Fibroblast of lung (primary cell): ENCODE measurements around the gene KIF26A. TPM values are rescaled to one million over a fixed set of nuclear protein-coding genes. Genes with fewer than 3 reads are reported as not detected.
A peak's percentile ranks its signal among the peaks of the same experiment; 100 is the strongest.

ENCODE experiments used
- DNase-seq, 2 donors: peaks; one replicate each; pipeline versions ENCODE4 v3.0.0 to v3.0.0-alpha.2; 2010; ENCODE audit warnings: low read depth in 2 of 2
- H2AFZ ChIP-seq: 2 replicates; pipeline ENCODE4 v1.5.1; 2012; ENCODE audit warnings: low read length, control low read depth, inconsistent platforms
- H3K27ac ChIP-seq: 2 replicates; pipeline ENCODE4 v1.5.1; 2011; ENCODE audit warnings: low read length, control low read depth; ENCODE audit not compliant: insufficient read depth
- H3K27me3 ChIP-seq: 2 replicates; pipeline ENCODE4 v1.5.1; 2011; ENCODE audit warnings: mild to moderate bottlenecking, low read length; ENCODE audit not compliant: control insufficient read depth, insufficient read depth
- H3K36me3 ChIP-seq: 2 replicates; pipeline ENCODE4 v1.5.1; 2011; ENCODE audit warnings: low read length; ENCODE audit not compliant: control insufficient read depth, insufficient read depth
- H3K4me1 ChIP-seq: 2 replicates; pipeline ENCODE4 v1.5.1; 2011; ENCODE audit warnings: low read length; ENCODE audit not compliant: control insufficient read depth, insufficient read depth; ENCODE audit errors: extremely low read depth
- H3K4me2 ChIP-seq: 2 replicates; pipeline ENCODE4 v1.5.1; 2011; ENCODE audit warnings: low read length, control low read depth; ENCODE audit not compliant: insufficient read depth; ENCODE audit errors: extremely low read depth
- H3K4me3 ChIP-seq, 4 experiments: fragments of 200-600 bp in 1 of 4; sonication (generic) in 1 of 4; replicated peaks in 1 of 4; 2 replicates each; pipeline ENCODE4 v1.5.1; 2011 to 2016; ENCODE audit warnings: low read length in 4 of 4, low read depth in 3 of 4, mild to moderate bottlenecking in 3 of 4, control low read depth in 2 of 4, inconsistent platforms in 1 of 4, mixed read lengths in 1 of 4; ENCODE audit not compliant: insufficient read depth in 1 of 4; ENCODE audit errors: control extremely low read depth in 1 of 4
- H3K79me2 ChIP-seq: 2 replicates; pipeline ENCODE4 v1.5.1; 2012; ENCODE audit warnings: mild to moderate bottlenecking, low read length, inconsistent platforms; ENCODE audit not compliant: control insufficient read depth, insufficient read depth
- H3K9ac ChIP-seq: 2 replicates; pipeline ENCODE4 v1.5.1; 2011; ENCODE audit warnings: mild to moderate bottlenecking, low read length, control low read depth; ENCODE audit not compliant: insufficient read depth
- H3K9me3 ChIP-seq: 2 replicates; pipeline ENCODE4 v1.5.1; 2012; ENCODE audit warnings: low read depth, low read length; ENCODE audit not compliant: control insufficient read depth, insufficient read depth
- H4K20me1 ChIP-seq: 2 replicates; pipeline ENCODE4 v1.5.1; 2011; ENCODE audit warnings: low read length; ENCODE audit not compliant: control insufficient read depth, insufficient read depth; ENCODE audit errors: extremely low read depth
- CTCF ChIP-seq, 2 donors: IDR thresholded peaks in 1 of 2; conservative IDR thresholded peaks in 1 of 2; 1 replicate in 1 of 2; 2 replicates in 1 of 2; pipeline ENCODE4 v1.5.1; 2011 to 2012; ENCODE audit warnings: low read length in 2 of 2, control low read depth in 1 of 2, inconsistent platforms in 1 of 2, low read depth in 1 of 2, mild to moderate bottlenecking in 1 of 2
- EZH2 ChIP-seq: IDR thresholded peaks from 2 replicates; pipeline ENCODE4 v1.5.1; 2012; ENCODE audit warnings: low read length, control low read depth, mild to moderate bottlenecking; ENCODE audit errors: missing control alignments
- polyA plus RNA-seq, 2 donors: library from polyadenylated mRNA; depleted of rRNA in 1 of 2; stranded (reverse) in 1 of 2; unstranded in 1 of 2; fragments of >200 nt; gene quantifications; 2 replicates each; pipeline ENCODE4 v1.2.1, GENCODE V29; 2011 to 2012; ENCODE audit warnings: missing spikeins in 1 of 2
- total RNA-seq: library from RNA; depleted of rRNA; stranded (reverse); fragments of >200 nt; gene quantifications from 2 replicates; pipeline ENCODE4 v1.2.1, GENCODE V29; 2014

Gene KIF26A
- total and polyA plus RNA-seq, 2 donors (not counting 1 experiment from before 2014, with no cell fraction given), result 0.01 to 2.0 TPM

DNA sequence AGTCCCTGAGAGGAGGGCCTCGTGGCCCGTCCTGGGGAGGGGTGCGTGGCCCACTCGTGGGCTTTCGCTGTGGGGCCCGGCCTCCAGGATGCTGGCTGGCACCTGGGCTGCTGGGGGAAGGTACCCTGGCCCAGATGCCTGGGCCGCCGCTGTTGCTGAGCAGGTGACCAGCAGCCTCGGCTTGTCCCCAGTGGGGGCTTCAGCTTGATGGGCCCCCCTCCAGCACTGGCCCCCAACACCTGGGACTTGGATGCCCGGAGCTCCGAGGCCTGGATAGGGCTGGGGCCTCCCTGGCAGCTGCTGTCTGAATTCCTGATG, 10.8 kb downstream of the KIF26A start:
- H3K27ac ChIP-seq, result no peak overlapping the region
- no peaks in the 10 kb centered on the region for H3K27me3 ChIP-seq

GRCh38 chr14:104149617-104150135, 11.3 kb downstream of the KIF26A start:
- DNase-seq, result peak in 1 of 2 donors; percentile 8
- Histone ChIP-seq H3K9ac (no peak overlapping the region), H3K27me3 (no peaks in the 10 kb centered on the region), H3K36me3 (no peaks in the 10 kb centered on the region), H3K4me3 (no peak overlapping the region), H3K27ac (no peak overlapping the region), H4K20me1 (no peaks in the 10 kb centered on the region), H3K79me2 (no peaks in the 10 kb centered on the region), H3K4me2 (no peak overlapping the region), H3K4me1 (no peaks in the 10 kb centered on the region), H2AFZ (no peak overlapping the region), H3K9me3 (no peaks in the 10 kb centered on the region)
- no peak for TF ChIP-seq CTCF (conservative IDR thresholded peaks at IDR 0.05 in 1 of 2, IDR thresholded peaks at IDR 0.05 in 1 of 2; ENCODE audit: low read depth in 1 of 2, low read length in 2 of 2)

More for the DNA sequence above, 10.8 kb downstream of the KIF26A start:
- DNase-seq, result no peak
- Histone ChIP-seq H2AFZ (no peak overlapping the region), H3K79me2 (no peaks in the 10 kb centered on the region), H3K9me3 (no peaks in the 10 kb centered on the region), H3K4me3 (no peak overlapping the region), H4K20me1 (no peaks in the 10 kb centered on the region), H3K9ac (no peak overlapping the region), H3K36me3 (no peaks in the 10 kb centered on the region), H3K4me2 (no peak overlapping the region), H3K4me1 (no peaks in the 10 kb centered on the region)
- TF ChIP-seq EZH2 (no peak), CTCF (conservative IDR thresholded peaks at IDR 0.05 in 1 of 2, IDR thresholded peaks at IDR 0.05 in 1 of 2; ENCODE audit: low read depth in 1 of 2, low read length in 2 of 2) (no peak)

- Histone ChIP-seq H3K79me2 (no peaks in the 10 kb centered on the region), H3K4me2 (no peak overlapping the region), H3K9ac (no peak overlapping the region), H3K27ac (no peak overlapping the region), H3K27me3 (no peaks in the 10 kb centered on the region), H4K20me1 (no peaks in the 10 kb centered on the region), H3K9me3 (no peaks in the 10 kb centered on the region), H3K36me3 (no peaks in the 10 kb centered on the region), H2AFZ (no peak overlapping the region), H3K4me3 (no peak overlapping the region), H3K4me1 (no peaks in the 10 kb centered on the region)
- DNase-seq, result peak; percentile 27 to 33
- TF ChIP-seq CTCF (conservative IDR thresholded peaks at IDR 0.05 in 1 of 2, IDR thresholded peaks at IDR 0.05 in 1 of 2; ENCODE audit: low read depth in 1 of 2, low read length in 2 of 2), result peak; percentile 18 to 31
- TF ChIP-seq EZH2, result no peak
Measured at GRCh38 chr14:104150136-104151025, 12.0 kb downstream of the KIF26A start.
